HepG2 (cell line): ENCODE data around the gene BMPER. TPM values are rescaled to one million over a fixed set of nuclear protein-coding genes. Genes with fewer than 3 reads are reported as not detected.
A peak's percentile ranks its signal among the peaks of the same experiment; 100 is the strongest.

Source experiments
- CREM ChIP-seq, 2 experiments: sonication (generic) in 1 of 2; formaldehyde crosslinking in 1 of 2; IDR thresholded peaks; 2 replicates each; pipeline versions ENCODE4 v1.4.0 to v1.6.1; 2016 to 2020; ENCODE audit warnings: antibody characterized with exemption in 1 of 2, mild to moderate bottlenecking in 1 of 2, missing genetic modification reagents in 1 of 2
- ESRRA ChIP-seq: sonication (generic); formaldehyde crosslinking; IDR thresholded peaks from 2 replicates; pipeline ENCODE4 v1.5.1; 2020; ENCODE audit warnings: mild to moderate bottlenecking, low read depth, missing genetic modification reagents
- KAT7 ChIP-seq: IDR thresholded peaks from 2 replicates; pipeline ENCODE4 v1.6.1; 2018; ENCODE audit warnings: borderline replicate concordance, missing compliant biosample characterization
- KLF16 ChIP-seq, 2 experiments: sonication (generic) in 1 of 2; formaldehyde crosslinking in 1 of 2; IDR thresholded peaks; 2 replicates each; pipeline versions ENCODE4 v1.6.1 to v1.8.0; 2016 to 2023; ENCODE audit warnings: missing genetic modification reagents in 2 of 2, missing compliant biosample characterization in 1 of 2
- NCOA5 ChIP-seq: sonication (generic); formaldehyde crosslinking; IDR thresholded peaks from 2 replicates; pipeline ENCODE4 v1.4.0; 2020; ENCODE audit warnings: missing genetic modification reagents
- NFIC ChIP-seq: IDR thresholded peaks from 2 replicates; pipeline ENCODE4 v1.6.1; 2012; ENCODE audit warnings: mild to moderate bottlenecking, low read length, inconsistent platforms
- POLR2AphosphoS2 ChIP-seq: IDR thresholded peaks from 2 replicates; pipeline ENCODE4 v1.6.1; 2011; ENCODE audit warnings: low read depth, low read length, improper control_type of control experiment
- RNF219 ChIP-seq: sonication (generic); formaldehyde crosslinking; IDR thresholded peaks from 2 replicates; pipeline ENCODE4 v1.5.0; 2020; ENCODE audit warnings: mild to moderate bottlenecking, missing genetic modification reagents
- SALL2 ChIP-seq: sonication (generic); formaldehyde crosslinking; IDR thresholded peaks from 2 replicates; pipeline ENCODE4 v1.8.1; 2023; ENCODE audit warnings: mild to moderate bottlenecking, missing genetic modification reagents, inconsistent platforms
- SMYD3 ChIP-seq: sonication (generic); formaldehyde crosslinking; IDR thresholded peaks from 2 replicates; pipeline ENCODE4 v1.8.1; 2023; ENCODE audit warnings: mild to moderate bottlenecking, missing genetic modification reagents
- SOX13 ChIP-seq, 3 experiments: fragments of 450-650 bp in 1 of 3; sonication (generic) in 1 of 3; formaldehyde crosslinking in 1 of 3; IDR thresholded peaks in 2 of 3; conservative IDR thresholded peaks in 1 of 3; 2 replicates each; pipeline versions ENCODE4 v1.5.0 to v1.6.1; 2016 to 2020; ENCODE audit warnings: antibody characterized with exemption in 1 of 3, mild to moderate bottlenecking in 1 of 3, missing compliant biosample characterization in 1 of 3, missing genetic modification reagents in 1 of 3, moderate library complexity in 1 of 3
- ZNF567 ChIP-seq: sonication (generic); formaldehyde crosslinking; IDR thresholded peaks from 2 replicates; pipeline ENCODE4 v1.8.1; 2023; ENCODE audit warnings: mild to moderate bottlenecking, missing genetic modification reagents, borderline replicate concordance
- ZNF570 ChIP-seq: sonication (generic); formaldehyde crosslinking; IDR thresholded peaks from 2 replicates; pipeline ENCODE4 v1.4.0; 2020; ENCODE audit warnings: mild to moderate bottlenecking, missing genetic modification reagents, borderline replicate concordance
- ZNF574 ChIP-seq: sonication (generic); formaldehyde crosslinking; IDR thresholded peaks from 2 replicates; pipeline ENCODE4 v1.4.0; 2020; ENCODE audit warnings: missing genetic modification reagents
- ZNF597 ChIP-seq: sonication (generic); formaldehyde crosslinking; IDR thresholded peaks from 2 replicates; pipeline ENCODE4 v1.5.0; 2020; ENCODE audit warnings: missing genetic modification reagents
- ZNF605 ChIP-seq: sonication (generic); formaldehyde crosslinking; IDR thresholded peaks from 2 replicates; pipeline ENCODE4 v1.8.0; 2022; ENCODE audit warnings: mild to moderate bottlenecking, missing genetic modification reagents
- ZNF704 ChIP-seq: sonication (generic); formaldehyde crosslinking; IDR thresholded peaks from 2 replicates; pipeline ENCODE4 v1.8.1; 2023; ENCODE audit warnings: mild to moderate bottlenecking, inconsistent platforms, moderate library complexity, missing genetic modification reagents, borderline replicate concordance
- ZNF737 ChIP-seq: sonication (generic); formaldehyde crosslinking; IDR thresholded peaks from 2 replicates; pipeline ENCODE4 v1.5.0; 2020; ENCODE audit warnings: missing genetic modification reagents, mild to moderate bottlenecking, borderline replicate concordance
- polyA plus RNA-seq, 8 experiments: library from polyadenylated mRNA; depleted of rRNA in 3 of 8; stranded (reverse) in 7 of 8; unstranded in 1 of 8; fragments of >200 nt; fragmentation: Illumina TruSeq in 4 of 8; extraction: Trizol in 4 of 8; gene quantifications; 2 replicates each; pipeline versions ENCODE4 v1.2.1 to v1.2.3, GENCODE V29; 2011 to 2016; ENCODE audit warnings: low read depth in 4 of 8, missing spikeins in 1 of 8, mixed read lengths in 1 of 8; ENCODE audit not compliant: insufficient read depth in 1 of 8
- total RNA-seq, 5 experiments: library from RNA; depleted of rRNA; stranded (reverse); fragments of >200 nt; fragmentation: Illumina TruSeq; extraction: Trizol; gene quantifications; 2 replicates each; pipeline ENCODE4 v1.2.3, GENCODE V29; 2016; ENCODE audit warnings: low read depth in 1 of 5

BMPER gene
- total and polyA plus RNA-seq, 2 of the 13 experiments (the other 11 are each of a cell fraction or from before 2014, with no cell fraction given), result not detected

GRCh38 chr7:34036051-34036920 is 130.9 kb downstream of the BMPER start (continued):
- 0 out of 2 replicates have a peak, but pooled peaks have one; percentile 24 for TF ChIP-seq RNF219 (CRISPR knock-in tag)
- TF ChIP-seq ZNF605 (CRISPR knock-in tag), result 0 out of 2 replicates have a peak, but pooled peaks have one; percentile 29
- TF ChIP-seq CREM (IDR thresholded peaks at IDR 0.05), result peak; percentile 63; the same call in 1 of the 2 replicates
- TF ChIP-seq CREM (CRISPR knock-in tag; IDR thresholded peaks at IDR 0.05), result no peak
- TF ChIP-seq ZNF570, result no peak
- no peak for TF ChIP-seq ZNF597 (CRISPR knock-in tag)
- peak; percentile 20; the same call in 1 of the 2 replicates for TF ChIP-seq ESRRA (CRISPR knock-in tag)
- no peak for TF ChIP-seq ZNF737 (CRISPR knock-in tag)
- TF ChIP-seq POLR2AphosphoS2, result no peak
- TF ChIP-seq NCOA5 (CRISPR knock-in tag), result no peak
- TF ChIP-seq KAT7, result 0 out of 2 replicates have a peak, but pooled peaks have one; percentile 42
- TF ChIP-seq SALL2, result no peak
- TF ChIP-seq NFIC, result peak; percentile 90
- peak in 1 of 2 experiments; percentile 51; a peak in 1 of 4 replicates for TF ChIP-seq KLF16 (CRISPR knock-in tag; IDR thresholded peaks at IDR 0.05)
- peak; percentile 68; the same call in 1 of the 2 replicates for TF ChIP-seq SOX13 (IDR thresholded peaks at IDR 0.05)
- TF ChIP-seq SOX13 (CRISPR knock-in tag; conservative IDR thresholded peaks at IDR 0.05 in 1 of 2, IDR thresholded peaks at IDR 0.05 in 1 of 2), result peak in 1 of 2 experiments; percentile 78; a peak in 2 of 4 replicates
- peak; percentile 43; the same call in 1 of the 2 replicates for TF ChIP-seq SMYD3
- no peak for TF ChIP-seq ZNF704 (CRISPR knock-in tag)
- TF ChIP-seq ZNF574, result no peak
- TF ChIP-seq ZNF567, result no peak
